NCI-H524 (cell line): ENCODE results near the gene ERVFRD-1.
A peak's percentile ranks its signal among the peaks of the same experiment; 100 is the strongest.
"Not testable (repeated sequence)": the region's sequence is repeated elsewhere in the genome, so short reads cannot be mapped to it uniquely, and the experiment has no call there.

ENCODE experiments used
- DNase-seq, 2 experiments: peaks; one replicate each; lab custom pipeline; 2025; lab: John Stamatoyannopoulos, UW

ERVFRD-1 gene

DNA sequence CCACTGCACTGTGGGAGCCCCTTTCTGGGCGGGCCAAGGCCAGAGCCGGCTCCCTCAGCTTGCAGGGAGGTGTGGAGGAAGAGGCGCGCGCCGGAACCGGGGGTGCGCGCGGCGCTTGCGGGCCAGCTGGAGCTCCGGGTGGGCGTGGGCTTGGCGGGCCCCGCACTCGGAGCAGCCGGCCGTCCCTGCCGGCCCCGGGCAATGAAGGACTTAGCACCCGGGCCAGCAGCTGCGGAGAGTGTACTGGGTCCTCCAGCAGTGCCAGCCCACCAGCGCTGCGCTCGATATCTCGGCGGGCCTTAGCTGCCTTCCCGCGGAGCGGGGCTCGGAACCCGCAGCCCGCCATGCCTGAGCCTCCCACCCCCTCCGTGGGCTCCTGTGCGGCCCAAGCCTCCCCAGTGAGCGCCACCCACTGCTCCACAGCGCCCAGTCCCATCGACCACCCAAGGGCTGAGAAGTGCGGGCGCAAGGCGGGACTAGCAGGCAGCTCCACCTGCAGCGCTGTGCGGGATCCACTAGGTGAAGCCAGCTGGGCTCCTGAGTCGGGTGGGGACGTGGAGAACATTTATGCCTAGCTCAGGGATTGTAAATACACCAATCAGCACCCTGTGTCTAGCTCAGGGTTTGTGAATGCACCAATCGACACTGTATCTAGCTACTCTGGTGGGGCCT, 24.2 kb downstream of the ERVFRD-1 start:
- not testable (repeated sequence) for DNase-seq

DNA sequence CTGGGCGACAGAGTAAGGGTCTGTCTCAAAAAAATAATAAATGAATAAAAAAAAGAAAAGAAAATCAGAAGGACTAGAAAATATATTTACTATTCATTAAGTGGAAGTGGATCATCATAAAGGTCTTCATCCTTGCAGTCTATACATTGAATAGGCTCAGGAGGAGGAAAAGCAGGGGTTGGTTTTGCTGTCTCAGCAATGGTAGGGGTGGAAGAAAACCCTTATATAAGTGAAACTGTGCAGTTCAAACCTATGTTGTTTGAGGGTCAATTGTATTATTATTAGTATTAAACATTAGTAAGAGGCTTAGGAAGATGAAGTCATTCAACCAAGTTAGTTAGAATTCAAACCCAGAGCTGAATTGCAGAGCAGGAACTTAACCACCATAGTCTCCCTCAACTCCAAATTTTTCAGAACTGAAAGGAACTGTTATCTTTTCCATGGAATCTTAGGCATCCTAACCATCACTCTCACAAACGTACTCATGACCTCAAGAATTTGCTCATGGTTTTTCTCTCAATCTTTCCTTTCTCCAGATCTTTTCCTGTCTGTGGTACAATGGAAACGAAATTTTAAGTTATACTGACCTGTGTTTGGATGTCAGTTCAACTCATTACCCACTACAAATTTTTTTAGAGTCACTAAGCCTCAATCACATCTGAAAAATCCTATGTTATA, 25.6 kb downstream of the ERVFRD-1 start:
- no peak for DNase-seq

DNA sequence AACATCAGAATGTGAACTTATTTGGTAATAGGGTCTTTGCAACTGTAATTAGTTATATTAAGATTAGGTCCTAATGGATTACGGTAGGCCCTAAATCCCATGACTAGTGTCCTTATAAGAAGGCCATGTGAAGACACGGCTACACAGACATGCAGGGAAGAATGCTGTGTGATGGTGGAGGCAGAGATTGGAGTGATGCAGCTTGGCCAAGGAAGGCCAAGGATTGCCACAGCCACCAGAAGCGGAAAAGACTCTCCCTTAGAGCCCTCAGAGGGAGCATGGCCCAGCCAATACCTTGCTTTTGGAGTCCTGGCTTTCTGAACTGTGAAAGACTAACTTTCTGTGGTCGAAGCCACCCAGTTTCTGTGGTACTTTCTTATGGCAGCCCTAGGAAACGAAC, 27.6 kb downstream of the ERVFRD-1 start:
- no peak for DNase-seq

DNA sequence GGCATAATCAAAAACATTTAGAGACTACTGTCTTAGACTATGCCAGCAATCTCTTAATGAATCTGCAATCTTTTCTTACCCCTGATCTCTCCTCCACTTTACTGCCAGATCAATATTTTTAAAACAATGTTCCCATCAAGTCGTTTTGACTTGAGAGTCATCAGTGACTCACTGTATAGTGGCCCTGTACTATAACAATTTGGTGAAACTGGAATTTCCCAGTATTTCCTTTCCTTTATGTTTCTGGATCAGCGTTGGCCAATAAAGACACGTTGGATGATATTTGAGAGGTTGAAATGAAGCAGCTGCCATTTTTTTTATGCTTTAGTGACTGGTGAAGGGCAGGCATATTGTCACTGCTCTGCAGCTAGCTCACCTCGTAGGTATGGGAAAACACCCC, 28.0 kb downstream of the ERVFRD-1 start:
- no peak for DNase-seq

DNA sequence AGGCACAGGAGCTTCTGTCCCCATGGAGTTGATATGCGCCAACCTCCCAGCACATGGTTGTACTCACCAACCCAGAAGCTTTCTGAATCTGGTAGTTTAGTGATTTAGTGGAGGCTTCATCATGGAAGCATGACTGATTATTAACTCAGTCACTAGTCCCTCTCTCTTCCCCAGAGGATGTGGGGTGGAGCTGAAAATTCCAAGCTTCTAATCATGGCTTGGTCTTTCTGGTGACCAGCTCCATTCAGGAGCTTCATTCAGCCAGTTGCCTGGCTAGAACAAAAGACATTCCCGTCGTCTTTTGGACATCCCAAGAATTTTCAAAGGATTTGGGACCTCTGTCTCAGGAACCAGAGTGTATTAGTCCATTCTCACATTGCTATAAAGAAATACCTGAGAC, 31.2 kb downstream of the ERVFRD-1 start:
- DNase-seq: no peak

DNA sequence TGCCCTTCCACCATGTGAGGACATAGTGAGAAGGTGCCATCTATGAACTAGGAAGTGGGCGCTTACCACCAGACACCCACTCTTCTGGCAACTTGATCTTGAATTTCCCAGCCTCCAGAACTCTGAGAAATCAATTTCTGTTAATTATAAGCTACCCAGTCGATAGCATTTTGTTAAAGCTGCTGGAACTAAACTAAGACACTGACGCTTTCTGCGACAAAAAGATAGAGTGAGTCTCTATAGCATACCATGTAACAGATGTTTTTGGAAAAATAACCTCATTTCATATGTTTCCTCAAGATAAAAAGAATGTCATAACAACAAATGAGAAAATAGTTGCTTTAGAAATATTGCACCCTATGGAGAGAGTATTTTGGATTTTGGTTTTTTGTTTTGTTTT, 33.3 kb downstream of the ERVFRD-1 start:
- no peak for DNase-seq

DNA sequence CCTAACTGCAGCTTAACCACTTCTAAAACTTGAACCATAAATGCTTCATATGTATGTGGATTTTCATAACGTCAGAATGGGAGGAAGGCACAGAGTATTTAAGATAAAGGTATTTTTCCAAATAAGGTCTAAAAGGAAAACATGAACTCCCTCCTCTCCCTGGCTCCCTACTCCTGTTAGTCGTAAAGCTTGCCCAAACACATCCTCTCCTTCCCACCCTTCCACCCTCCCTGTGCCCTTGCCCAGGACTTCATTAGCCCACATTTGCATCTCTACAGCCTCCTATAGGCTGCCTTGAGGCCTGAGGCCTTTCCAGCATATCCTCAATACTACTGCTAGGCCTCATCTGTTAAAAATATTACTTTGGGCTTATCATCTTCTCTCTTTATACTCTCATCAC, 35.0 kb downstream of the ERVFRD-1 start:
- no peak for DNase-seq

DNA sequence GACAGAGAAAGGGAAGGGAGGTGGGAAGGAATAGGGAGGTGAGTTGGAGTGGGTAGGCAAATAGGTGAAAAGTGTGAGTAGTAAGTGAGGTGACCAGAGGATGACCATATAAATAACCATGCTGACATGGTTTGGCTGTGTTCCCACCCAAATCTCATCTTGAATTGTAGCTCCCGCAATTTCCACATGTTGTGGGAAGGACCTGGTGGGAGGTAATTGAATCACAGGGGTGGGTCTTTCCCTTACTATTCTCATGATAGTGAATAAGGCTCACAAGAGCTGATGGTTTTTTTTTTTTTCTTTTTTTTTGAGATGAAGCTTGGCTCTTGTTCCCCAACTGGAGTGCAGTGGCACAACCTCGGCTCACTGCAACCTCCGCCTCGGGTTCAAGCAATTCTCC, 39.4 kb downstream of the ERVFRD-1 start:
- no peak for DNase-seq

DNA sequence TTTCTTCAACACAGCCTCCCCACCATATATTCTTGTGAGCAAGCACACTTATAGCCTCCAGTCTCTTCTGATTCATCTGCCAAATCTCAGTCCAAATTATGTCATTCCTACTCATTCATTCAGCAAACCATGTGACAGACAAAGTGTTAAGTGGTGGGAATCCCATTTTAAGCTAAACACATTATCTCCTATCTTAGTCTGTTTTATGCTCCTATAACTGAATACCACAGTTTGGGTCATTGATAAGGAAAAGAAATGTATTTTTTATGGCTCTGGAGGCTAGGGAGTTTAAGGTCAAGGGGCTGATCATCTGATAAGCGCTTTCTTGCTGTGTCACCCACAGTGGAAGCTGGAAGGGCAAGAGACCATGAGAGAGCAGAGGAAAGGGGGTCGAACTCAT, 41.8 kb downstream of the ERVFRD-1 start:
- no peak for DNase-seq

DNA sequence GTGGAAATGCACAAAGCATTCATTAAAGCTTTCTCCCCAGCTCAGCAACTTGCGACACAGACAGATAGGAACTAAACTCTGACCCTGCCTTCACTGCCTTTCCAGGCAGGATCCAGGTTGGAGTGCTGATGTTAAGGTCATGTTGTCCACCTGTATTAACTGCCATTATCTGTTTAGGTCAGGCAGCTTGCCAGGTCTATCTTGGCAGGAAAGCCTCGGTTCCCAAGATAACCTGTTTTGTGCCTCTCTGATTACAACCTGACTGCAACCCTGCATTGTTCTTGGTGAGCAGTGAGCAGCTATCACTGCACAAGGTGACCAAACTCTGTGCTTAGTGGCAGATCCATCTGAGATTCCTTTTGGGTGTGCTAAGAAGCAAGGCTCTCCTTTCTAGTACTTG, 44.2 kb downstream of the ERVFRD-1 start:
- no peak for DNase-seq

DNA sequence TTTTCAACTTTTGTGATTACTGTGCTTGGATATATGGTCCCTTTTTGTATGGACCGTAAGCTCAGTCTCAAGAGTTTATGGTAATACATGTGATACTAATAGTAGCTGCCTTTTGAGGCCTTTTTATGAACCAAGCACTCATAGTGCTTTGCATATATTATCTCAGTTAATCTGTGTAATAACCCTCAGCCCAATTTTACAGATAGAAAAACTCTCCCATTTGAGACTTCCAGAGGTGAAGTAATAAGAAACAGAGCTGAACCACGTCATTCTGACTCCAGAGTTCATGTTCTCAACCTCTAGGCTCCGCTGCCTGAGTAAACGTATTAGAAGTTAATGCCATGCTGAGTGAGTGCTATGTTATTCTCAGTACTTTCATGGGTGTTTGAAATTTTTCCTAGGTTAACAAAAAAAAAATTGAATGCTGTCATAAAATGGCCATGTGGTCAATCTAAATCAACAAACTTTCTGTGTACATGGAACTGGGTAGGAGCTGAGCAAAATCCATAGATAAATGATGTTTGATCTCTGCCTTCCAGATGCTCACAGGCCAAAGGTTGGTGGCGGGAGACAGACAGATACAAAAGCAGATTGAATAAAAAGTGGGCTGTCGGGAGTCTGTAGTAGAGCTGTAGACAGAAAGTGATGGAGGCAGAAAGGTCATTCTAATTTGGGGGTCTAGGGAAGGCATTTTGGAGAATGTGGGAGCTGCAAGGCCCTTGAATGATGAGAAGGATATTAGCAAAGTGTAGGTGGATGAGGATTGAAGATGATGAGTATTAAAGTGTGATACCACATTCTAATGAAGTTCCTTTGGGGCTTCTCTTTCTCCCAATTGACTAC, 44.8 kb downstream of the ERVFRD-1 start:
- DNase-seq: no peak

DNA sequence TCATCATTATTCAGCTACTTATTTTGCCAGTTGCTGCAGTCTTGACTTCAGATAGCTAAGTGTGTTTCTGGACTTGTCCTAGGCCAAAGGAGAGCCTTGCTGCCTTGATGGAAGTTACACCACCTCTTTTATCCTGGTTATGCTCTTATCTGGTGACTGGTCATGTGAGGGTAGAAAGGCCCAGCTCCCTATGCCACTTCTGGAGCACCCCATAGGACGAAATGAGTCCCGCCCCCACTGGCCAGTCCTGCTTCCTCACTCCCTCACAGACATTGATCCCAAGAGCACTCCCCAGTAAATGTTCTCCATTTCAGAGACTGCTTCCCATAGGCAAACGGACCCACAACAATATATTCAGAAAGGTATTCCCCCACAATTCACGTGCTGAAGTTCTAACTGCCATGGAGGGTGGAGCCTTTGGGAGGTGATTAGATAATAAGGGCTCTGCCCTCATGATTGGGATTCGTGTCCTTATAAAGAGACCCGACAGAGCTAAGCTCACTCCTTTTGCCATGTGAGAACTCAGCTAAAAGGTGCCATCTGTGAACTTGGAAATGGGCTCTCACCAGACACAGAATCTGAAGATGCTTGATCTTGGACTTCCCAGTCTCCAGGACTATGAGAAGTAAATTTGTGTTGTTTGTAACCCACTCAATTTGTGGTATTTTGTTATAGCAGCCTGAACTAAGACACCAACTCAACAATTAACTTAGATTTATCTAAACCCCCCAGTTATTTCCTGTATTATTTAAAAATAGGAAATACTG, 45.9 kb downstream of the ERVFRD-1 start:
- DNase-seq: no peak

DNA sequence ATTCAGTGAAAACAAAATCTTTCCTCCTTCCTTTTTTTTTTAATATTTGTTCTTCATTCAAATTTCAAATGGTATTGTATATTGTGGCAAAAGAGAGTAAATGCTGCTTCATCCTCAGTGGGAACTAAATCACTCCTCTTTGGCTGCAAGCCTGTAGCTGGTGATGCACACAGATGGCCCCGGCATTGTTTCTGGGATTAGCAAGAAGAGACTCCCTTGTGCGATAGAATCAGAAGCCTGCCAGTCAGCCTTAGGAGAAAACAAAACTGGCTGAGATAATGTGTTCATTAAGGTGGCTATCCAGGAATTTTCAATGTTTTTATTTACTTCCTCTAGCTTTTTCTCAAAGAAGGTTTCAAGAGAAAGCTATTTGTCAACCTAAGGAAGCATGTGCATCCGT, 46.7 kb downstream of the ERVFRD-1 start:
- peak; percentile 28 to 70 for DNase-seq

DNA sequence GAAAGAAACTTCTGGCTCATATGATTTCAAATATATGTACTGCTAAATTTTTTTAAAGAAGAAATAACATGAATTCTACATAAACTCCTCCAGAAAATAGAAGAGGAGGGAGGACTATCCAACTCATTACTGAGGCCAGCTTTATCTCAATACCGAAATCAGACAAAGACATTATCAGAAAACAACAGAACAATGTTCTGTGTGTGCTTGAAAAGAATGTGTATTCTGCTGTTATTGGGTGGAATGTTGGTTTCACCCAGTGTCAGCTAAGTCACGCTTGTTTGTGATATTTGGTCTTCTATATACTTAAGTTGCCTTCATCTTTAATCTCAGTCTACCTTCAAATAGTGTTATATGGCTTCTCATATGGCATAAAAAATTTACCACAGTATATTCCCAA, 48.8 kb downstream of the ERVFRD-1 start:
- no peak for DNase-seq

DNA sequence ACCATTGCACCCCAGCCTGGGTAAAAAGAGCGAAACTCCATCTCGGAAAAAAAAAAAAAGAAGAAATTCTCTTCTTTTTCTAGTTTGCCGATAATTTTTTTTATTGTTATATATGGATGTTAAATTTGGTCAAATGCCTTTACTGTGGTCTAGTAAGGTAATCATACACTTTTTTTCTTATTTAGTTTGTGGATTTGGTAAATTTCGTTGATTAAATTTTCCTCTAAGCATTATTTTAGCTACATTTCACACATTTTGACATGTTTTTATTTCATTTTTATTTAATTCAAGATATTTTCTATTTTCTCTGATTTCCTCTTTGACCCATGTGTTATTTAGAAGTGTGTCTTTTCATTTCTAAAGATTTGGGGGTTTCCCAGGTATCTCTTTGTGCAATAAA, 49.4 kb downstream of the ERVFRD-1 start:
- no peak for DNase-seq

DNA sequence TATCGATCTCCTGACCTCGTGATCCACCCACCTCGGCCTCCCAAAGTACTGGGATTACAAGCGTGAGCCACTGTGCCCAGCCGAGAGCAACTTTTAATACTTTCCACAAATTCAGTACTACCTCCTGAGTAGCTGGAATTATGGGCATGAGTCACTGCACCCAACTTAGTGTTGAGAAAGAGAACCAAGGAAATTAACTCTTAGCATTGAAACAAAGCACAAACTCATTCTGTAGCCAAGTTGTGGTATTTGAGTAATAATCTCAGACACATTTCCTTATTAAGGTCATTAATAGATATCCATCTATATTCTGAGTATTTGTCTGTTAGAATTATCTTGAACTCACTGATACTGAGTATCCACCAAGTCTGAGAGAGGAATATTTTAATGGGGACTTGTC, 53.1 kb downstream of the ERVFRD-1 start:
- DNase-seq: no peak

DNA sequence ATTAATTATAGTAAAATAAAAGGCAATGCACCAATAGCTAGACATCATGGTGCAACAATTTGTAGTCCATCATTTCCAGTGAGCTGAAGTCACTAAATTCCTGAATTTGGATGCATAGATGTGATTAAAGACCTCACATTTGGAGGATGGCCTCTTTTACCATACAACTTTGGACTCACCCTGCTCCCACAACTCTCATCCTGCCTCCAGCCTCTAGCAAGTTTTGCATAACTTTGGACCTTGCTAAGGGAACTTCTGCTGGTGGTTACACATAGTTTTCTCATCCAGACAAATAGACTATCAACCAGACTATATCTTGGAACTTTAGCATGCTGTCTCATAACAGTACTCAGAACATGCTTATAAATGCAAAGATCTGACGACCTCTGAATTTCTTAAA, 54.7 kb downstream of the ERVFRD-1 start:
- DNase-seq: no peak

DNA sequence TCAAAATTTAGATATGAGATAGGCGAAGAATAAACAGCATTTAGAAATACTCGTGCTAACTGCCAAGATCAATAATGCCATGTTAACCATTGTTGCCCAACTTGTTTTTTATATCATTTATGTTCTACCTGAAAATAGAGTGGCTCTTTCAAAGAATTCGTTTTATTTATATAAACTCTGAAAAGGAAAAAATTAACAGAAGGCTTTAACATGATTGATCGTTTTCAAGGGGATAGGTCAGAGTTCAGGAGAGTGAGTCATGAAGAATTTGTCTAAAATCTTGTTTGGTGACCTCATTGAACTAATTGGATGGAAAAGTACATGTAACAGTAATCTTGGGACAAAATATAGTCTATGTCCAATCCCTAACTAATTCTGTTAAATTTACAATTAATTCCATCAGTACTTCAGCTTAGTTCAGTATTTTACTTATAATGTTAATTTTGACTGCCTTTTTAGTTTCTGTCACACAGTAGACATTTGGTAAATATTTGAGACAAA, 56.3 kb downstream of the ERVFRD-1 start:
- no peak for DNase-seq

DNA sequence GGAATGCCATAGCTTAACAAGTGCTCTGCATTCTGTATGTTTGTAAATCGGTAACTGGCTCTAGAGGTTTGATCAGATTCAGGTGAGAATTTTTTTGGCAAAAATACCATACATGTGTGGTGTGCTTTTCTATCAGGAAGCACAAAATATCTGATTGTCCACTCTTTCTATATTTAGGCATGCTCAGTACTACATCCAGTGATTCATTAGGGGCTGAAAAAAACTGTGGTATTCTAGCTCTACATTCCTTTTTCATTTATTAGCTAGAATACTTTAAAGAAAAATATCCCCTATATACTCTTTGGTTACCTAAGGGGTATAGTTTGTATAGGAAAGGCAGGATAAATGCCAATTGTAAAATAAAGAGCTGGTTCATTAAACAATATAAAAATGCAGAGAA, 56.8 kb downstream of the ERVFRD-1 start:
- no peak for DNase-seq

DNA sequence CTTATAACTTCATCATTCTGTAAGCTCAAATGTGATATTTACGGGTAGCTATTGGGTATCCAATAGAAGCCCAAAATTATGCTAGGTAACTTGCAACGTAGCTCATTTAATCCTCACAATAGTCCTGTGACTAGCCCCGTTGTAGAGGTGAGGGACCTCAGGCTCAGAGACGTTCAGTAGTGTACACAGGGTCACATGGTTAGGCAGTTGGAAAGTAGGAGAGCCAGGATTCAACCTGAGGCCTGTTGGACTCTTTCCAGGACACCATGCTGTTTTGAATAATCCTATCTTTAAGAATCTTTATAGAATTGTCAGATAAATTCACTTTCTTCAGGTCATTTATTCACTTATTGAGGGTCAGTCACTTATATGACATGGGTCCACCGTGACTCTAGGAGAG, 58.2 kb downstream of the ERVFRD-1 start:
- DNase-seq: no peak
